GM21529 (cell line): ENCODE results near the gene SKAP1.
A peak's percentile ranks its signal among the peaks of the same experiment; 100 is the strongest.

Experiments
- ATAC-seq: cut with Tn5 transposase; IDR thresholded peaks from one replicate; pipeline ENCODE4 v1.9.1; 2021; ENCODE audit not compliant: unreplicated experiment

Gene SKAP1

GRCh38 chr17:48429638-48430586 lies at the start of gene SKAP1:
Gene SKAP1, minus strand, starts transcription at chr17:48430214.
- ATAC-seq: no peak

DNA sequence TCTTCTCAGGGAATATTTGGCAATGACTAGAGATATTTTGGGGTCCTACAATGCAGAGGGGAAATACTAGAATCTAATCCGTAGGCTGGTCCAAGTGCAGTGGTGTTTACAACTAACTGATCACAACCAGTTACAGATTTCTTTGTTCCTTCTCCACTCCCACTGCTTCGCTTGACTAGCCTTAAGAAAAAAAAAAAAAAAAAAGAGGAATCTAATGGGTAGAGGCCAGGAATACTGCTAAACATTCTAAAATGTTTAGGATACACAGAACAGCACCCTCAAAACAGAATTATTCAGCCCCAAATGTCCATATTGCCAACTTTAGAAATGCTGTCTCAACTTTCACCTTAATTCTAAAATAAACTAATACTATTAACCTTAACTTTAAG lies 49.0 kb upstream of the SKAP1 start:
- no peak for ATAC-seq

- ATAC-seq: peak; percentile 88
These were observed 48.4 kb upstream of the SKAP1 start for GRCh38 chr17:48478224-48479013.

DNA sequence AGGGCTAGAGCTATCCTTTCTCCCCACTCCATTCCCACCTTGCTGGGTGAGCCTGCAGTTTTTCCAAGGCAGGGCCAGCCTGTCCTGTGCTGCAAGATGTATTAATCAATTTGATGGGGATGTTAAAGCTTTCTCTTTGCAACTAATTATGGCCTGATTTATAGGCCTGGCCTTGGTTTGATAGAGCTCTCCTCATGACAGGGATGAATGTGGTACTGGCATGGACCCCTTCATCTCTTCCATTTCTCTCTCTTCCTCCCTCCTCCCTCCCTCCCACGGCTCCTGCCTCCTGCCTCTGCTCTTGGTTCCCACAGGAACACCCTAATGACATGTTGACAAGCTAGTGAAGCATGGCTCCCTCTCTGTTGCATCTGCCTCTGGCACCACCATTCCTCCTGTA lies 47.2 kb upstream of the SKAP1 start:
- ATAC-seq: no peak

GRCh38 chr17:48472411-48473281 lies 42.6 kb upstream of the SKAP1 start:
- ATAC-seq: no peak

DNA sequence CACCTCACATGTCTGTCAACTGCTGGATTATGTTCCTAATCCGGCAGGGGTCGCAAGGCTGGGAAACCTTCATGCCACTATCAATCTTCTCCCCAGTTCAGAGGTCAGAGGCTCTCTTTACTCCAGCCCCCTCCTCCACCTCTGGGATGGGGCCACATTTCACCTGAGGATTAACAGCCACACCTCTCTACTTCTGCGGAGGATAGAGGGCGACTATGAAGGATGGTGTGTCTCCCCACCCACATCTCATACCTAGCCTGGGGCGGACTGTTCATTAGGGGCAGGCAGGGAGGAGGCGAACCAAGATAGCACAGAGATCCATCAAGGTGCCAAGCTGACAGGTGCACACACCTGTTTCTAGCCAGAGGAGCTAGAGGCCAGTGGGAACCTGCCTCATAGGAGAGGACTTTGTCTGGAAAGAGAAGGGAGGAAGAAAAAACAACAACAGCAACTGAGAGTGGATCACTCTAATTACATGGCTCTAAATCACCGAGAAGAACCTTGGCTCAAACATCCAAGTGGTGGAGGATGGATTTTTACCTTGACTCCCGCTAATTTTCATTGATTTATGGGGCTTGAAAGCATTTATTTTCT lies 41.9 kb upstream of the SKAP1 start:
- no peak for ATAC-seq

DNA sequence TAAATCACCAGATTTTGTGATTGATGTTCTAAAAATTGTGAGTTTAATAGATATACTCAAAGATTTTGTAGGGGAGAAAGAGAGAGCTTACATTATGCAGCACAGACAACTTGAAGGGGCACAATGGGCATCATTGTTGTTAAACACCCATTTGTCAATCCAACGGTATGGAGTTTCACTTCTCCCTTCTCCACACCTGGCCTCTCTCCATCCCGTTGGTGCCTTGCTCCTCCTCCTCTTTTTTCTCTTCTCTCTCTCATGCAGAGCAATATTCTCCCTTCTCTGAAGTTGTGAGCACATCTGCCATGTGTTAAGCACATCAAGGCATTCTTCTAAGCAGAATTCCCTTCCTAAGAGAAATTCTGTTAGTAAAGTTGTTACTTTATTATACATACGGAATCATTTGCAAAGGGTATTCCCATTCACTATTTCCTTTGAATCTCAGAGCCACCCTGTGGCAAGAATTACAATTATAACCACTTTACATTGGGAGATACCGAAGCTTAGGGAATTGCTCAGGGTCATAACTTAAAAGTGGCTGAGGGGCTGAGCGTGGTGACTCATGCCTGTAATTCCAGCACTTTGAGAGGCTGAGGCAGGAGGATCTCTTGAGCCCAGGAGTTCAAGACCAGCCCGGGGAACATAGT lies 40.5 kb upstream of the SKAP1 start:
- ATAC-seq: no peak

- ATAC-seq: no peak
These were observed 39.2 kb upstream of the SKAP1 start for GRCh38 chr17:48469227-48469626.

GRCh38 chr17:48468299-48468698 lies 38.3 kb upstream of the SKAP1 start:
- no peak for ATAC-seq

- no peak for ATAC-seq
These were observed 35.9 kb upstream of the SKAP1 start for GRCh38 chr17:48465884-48466283.

DNA sequence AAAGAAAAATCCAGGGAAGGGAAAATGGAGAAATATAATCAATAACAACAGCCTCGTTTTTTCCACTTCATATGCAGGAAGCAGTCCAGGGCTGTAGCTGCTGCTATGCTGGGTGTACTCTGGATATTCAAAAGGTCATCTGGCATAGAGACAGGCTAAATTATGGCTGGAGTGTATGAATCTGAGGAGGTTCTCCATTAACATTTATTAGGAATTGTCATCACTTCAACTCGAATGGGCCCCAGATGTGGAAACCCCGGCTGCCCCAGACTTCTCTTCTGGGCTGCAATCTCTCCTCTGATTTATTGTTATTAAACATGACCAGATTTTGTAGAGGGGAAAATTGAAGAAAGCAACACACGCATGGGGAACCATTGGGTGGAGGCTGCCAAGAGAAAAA lies 33.5 kb upstream of the SKAP1 start:
- ATAC-seq: no peak

GRCh38 chr17:48462946-48463345 lies 32.9 kb upstream of the SKAP1 start:
- ATAC-seq: no peak

GRCh38 chr17:48460052-48460451 lies 30.0 kb upstream of the SKAP1 start:
- no peak for ATAC-seq

- ATAC-seq: no peak
These were observed 29.2 kb upstream of the SKAP1 start for GRCh38 chr17:48459070-48459844.

- no peak for ATAC-seq
These were observed 27.2 kb upstream of the SKAP1 start for GRCh38 chr17:48457080-48457836.

GRCh38 chr17:48456589-48456988 lies 26.6 kb upstream of the SKAP1 start:
- ATAC-seq: no peak

GRCh38 chr17:48455791-48456190 lies 25.8 kb upstream of the SKAP1 start:
- ATAC-seq: no peak

DNA sequence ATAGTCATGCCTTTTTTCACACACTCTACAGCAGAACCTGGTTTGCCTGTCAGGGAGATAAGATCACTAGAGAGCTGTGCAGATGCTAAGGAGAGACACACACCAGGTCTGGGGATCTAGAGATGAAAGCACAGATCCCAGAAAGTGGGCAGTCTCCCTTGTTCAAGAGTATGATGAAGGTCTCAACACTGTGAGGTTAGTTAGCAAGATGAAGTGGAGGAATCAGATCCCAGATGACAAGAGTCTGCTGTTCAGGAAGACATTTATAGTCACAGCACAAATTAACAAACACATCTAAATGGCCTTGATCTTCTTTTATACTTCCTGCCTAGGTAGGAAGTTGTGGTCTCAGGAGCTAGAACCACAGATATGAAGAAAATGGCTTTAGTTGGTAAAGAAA lies 23.4 kb upstream of the SKAP1 start:
- ATAC-seq: no peak

GRCh38 chr17:48451489-48451888 lies 21.5 kb upstream of the SKAP1 start:
- ATAC-seq: no peak
